ENCODE data around the gene AGAP1. TPM values are rescaled to one million over a fixed set of nuclear protein-coding genes. Genes with fewer than 3 reads are reported as not detected.
A peak's percentile ranks its signal among the peaks of the same experiment; 100 is the strongest.

The AGAP1 gene
- 13.5 and 17.5 TPM in 2 replicates for total RNA-seq

- no peak for DNase-seq (ENCODE audit: low read depth)
- peak within 1 kb of the TSS; percentile 76 for H3K4me3 ChIP-seq (ENCODE audit: low read depth, low read length)
- no peak for TF ChIP-seq CTCF (conservative IDR thresholded peaks at IDR 0.05; ENCODE audit: low read depth, low read length)
Observed at GRCh38 chr2:235493775-235494715, at the start of gene AGAP1. Gene AGAP1 (plus strand): TSS chr2:235494043.

- no peak for DNase-seq (ENCODE audit: low read depth)
- TF ChIP-seq CTCF (conservative IDR thresholded peaks at IDR 0.05; ENCODE audit: low read depth, low read length): no peak
- no peak overlapping the region for H3K4me3 ChIP-seq (ENCODE audit: low read depth, low read length)
Observed at GRCh38 chr2:235444101-235444597, 49.7 kb upstream of the AGAP1 start.

- no peak for DNase-seq (ENCODE audit: low read depth)
- no peak for TF ChIP-seq CTCF (conservative IDR thresholded peaks at IDR 0.05; ENCODE audit: low read depth, low read length)
- no peak overlapping the region for H3K4me3 ChIP-seq (ENCODE audit: low read depth, low read length)
Observed at GRCh38 chr2:235445116-235445515, 48.7 kb upstream of the AGAP1 start.

- no peak overlapping the region for H3K4me3 ChIP-seq (ENCODE audit: low read depth, low read length)
- DNase-seq (ENCODE audit: low read depth): no peak
- no peak for TF ChIP-seq CTCF (conservative IDR thresholded peaks at IDR 0.05; ENCODE audit: low read depth, low read length)
Observed at GRCh38 chr2:235446082-235446481, 47.8 kb upstream of the AGAP1 start.

- no peak for TF ChIP-seq CTCF (conservative IDR thresholded peaks at IDR 0.05; ENCODE audit: low read depth, low read length)
- no peak for DNase-seq (ENCODE audit: low read depth)
- H3K4me3 ChIP-seq (ENCODE audit: low read depth, low read length): no peak overlapping the region
Observed at GRCh38 chr2:235447210-235447609, 46.6 kb upstream of the AGAP1 start.

GRCh38 chr2:235449568-235449967 is 44.3 kb upstream of the AGAP1 start:
- no peak for TF ChIP-seq CTCF (conservative IDR thresholded peaks at IDR 0.05; ENCODE audit: low read depth, low read length)
- DNase-seq (ENCODE audit: low read depth): no peak

More at GRCh38 chr2:235449568-235449967, 44.3 kb upstream of the AGAP1 start:
- H3K4me3 ChIP-seq (ENCODE audit: low read depth, low read length): no peak overlapping the region

All from epithelial cell of proximal tubule (primary cell).